ENCODE data around the gene SLC9A5.

GRCh38 chr16:67228905-67229304 is 19.9 kb upstream of the SLC9A5 start:
- TF ChIP-seq CTCF (conservative IDR thresholded peaks at IDR 0.05; ENCODE audit: low read length) (no peak), EZH2phosphoT487 (IDR thresholded peaks at IDR 0.05; ENCODE audit: borderline replicate concordance, low read depth, low read length) (no peak)

Data from OCI-LY7 (cell line).